BE2C (cell line): ENCODE results near the gene MRPL30.
A peak's percentile ranks its signal among the peaks of the same experiment; 100 is the strongest.

ENCODE experiments used
- DNase-seq: peaks from one replicate; pipeline ENCODE4 v3.0.0-alpha.2; 2020
- H3K27me3 ChIP-seq: fragments of 250-450 bp; sonication (Bioruptor Pico); 2 replicates; pipeline ENCODE4 v1.5.1; 2020; ENCODE audit warnings: mild to moderate bottlenecking
- H3K36me3 ChIP-seq: fragments of 250-450 bp; sonication (Bioruptor Pico); 2 replicates; pipeline ENCODE4 v1.5.1; 2020; ENCODE audit warnings: mild to moderate bottlenecking
- H3K4me1 ChIP-seq: fragments of 250-450 bp; sonication (Bioruptor Pico); 2 replicates; pipeline ENCODE4 v1.5.1; 2020
- H3K4me3 ChIP-seq: 2 replicates; pipeline ENCODE4 v1.5.1; 2011; ENCODE audit warnings: low read depth, low read length
- H3K9me3 ChIP-seq: fragments of 250-450 bp; sonication (Bioruptor Pico); 2 replicates; pipeline ENCODE4 v1.5.1; 2020
- CTCF ChIP-seq: IDR thresholded peaks from 2 replicates; pipeline ENCODE4 v1.5.1; 2012; ENCODE audit warnings: mild to moderate bottlenecking, low read depth, low read length

MRPL30 gene

GRCh38 chr2:99198103-99198841, 17.3 kb downstream of the MRPL30 start:
- no peak for DNase-seq
- no peak for TF ChIP-seq CTCF
- H3K4me3 ChIP-seq = no peak overlapping the region
- H3K27me3 ChIP-seq = no peaks in the 10 kb centered on the region
- no peaks in the 10 kb centered on the region for H3K36me3 ChIP-seq
- H3K4me1 ChIP-seq = no peaks in the 10 kb centered on the region
- H3K9me3 ChIP-seq = no peaks in the 10 kb centered on the region

- no peaks in the 10 kb centered on the region for H3K36me3 ChIP-seq
- H3K4me3 ChIP-seq = no peak overlapping the region
- DNase-seq = no peak
- H3K27me3 ChIP-seq = no peaks in the 10 kb centered on the region
- no peaks in the 10 kb centered on the region for H3K4me1 ChIP-seq
- H3K9me3 ChIP-seq = no peaks in the 10 kb centered on the region
- no peak for TF ChIP-seq CTCF
Measured at GRCh38 chr2:99200076-99200800, 19.3 kb downstream of the MRPL30 start.

GRCh38 chr2:99201959-99202678, 21.1 kb downstream of the MRPL30 start:
- no peaks in the 10 kb centered on the region for H3K27me3 ChIP-seq
- no peak for DNase-seq
- H3K36me3 ChIP-seq = no peaks in the 10 kb centered on the region
- peak; percentile 13 for TF ChIP-seq CTCF
- H3K4me1 ChIP-seq = no peaks in the 10 kb centered on the region
- no peak overlapping the region for H3K4me3 ChIP-seq
- no peaks in the 10 kb centered on the region for H3K9me3 ChIP-seq

GRCh38 chr2:99205491-99205890, 24.5 kb downstream of the MRPL30 start:
- Histone ChIP-seq H3K27me3 (no peaks in the 10 kb centered on the region), H3K9me3 (no peaks in the 10 kb centered on the region), H3K4me3 (no peak overlapping the region), H3K4me1 (no peaks in the 10 kb centered on the region), H3K36me3 (no peaks in the 10 kb centered on the region)
- no peak for TF ChIP-seq CTCF
- no peak for DNase-seq

- Histone ChIP-seq H3K9me3 (no peaks in the 10 kb centered on the region), H3K36me3 (no peaks in the 10 kb centered on the region), H3K4me3 (no peak overlapping the region), H3K4me1 (no peaks in the 10 kb centered on the region), H3K27me3 (no peaks in the 10 kb centered on the region)
- no peak for TF ChIP-seq CTCF
- DNase-seq = no peak
Measured at GRCh38 chr2:99216096-99216495, 35.1 kb downstream of the MRPL30 start.
